WTC11 (cell line): ENCODE results near the gene NBAS. TPM values are rescaled to one million over a fixed set of nuclear protein-coding genes. Genes with fewer than 3 reads are reported as not detected.

Source experiments
- ATAC-seq: fragments of 200-7000 bp; cut with Tn5 transposase; 2 replicates; pipeline ENCODE4 v1.10.0; 2021; ENCODE audit warnings: mild to moderate bottlenecking, moderate library complexity
- CTCF ChIA-PET: fragments of 300-600 bp; sonication (Branson Sonifier 250); formaldehyde crosslinking; loops from one replicate; lab custom pipeline; 2021; ENCODE audit warnings: antibody characterized with exemption; lab: Charles Lee
- POLR2A ChIA-PET: fragments of 350-600 bp; sonication (Branson Sonifier 250); formaldehyde crosslinking; loops from one replicate; lab custom pipeline; 2021; ENCODE audit warnings: antibody characterized with exemption; lab: Charles Lee
- DNase-seq: peaks from one replicate; pipeline ENCODE4 v3.0.0; 2021; ENCODE audit warnings: low spot score
- H3K27ac Mint-ChIP-seq: 2 replicates; pipeline ENCODE4 v1.8.0; 2021; ENCODE audit warnings: mixed read lengths
- H3K27me3 Mint-ChIP-seq: 2 replicates; pipeline ENCODE4 v1.8.0; 2021; ENCODE audit warnings: low read depth, mild to moderate bottlenecking, moderate library complexity, mixed read lengths
- H3K36me3 Mint-ChIP-seq: 2 replicates; pipeline ENCODE4 v1.8.0; 2021; ENCODE audit warnings: mixed read lengths
- H3K4me1 Mint-ChIP-seq: 2 replicates; pipeline ENCODE4 v1.8.0; 2022; ENCODE audit warnings: mixed read lengths
- H3K4me3 Mint-ChIP-seq: 2 replicates; pipeline ENCODE4 v1.8.0; 2021; ENCODE audit warnings: mild to moderate bottlenecking, moderate library complexity, mixed read lengths
- H3K9me3 Mint-ChIP-seq: 2 replicates; pipeline ENCODE4 v1.8.0; 2021; ENCODE audit warnings: mixed read lengths
- ESRRA ChIP-seq: sonication (generic); formaldehyde crosslinking; IDR thresholded peaks from 2 replicates; pipeline ENCODE4 v1.8.1; 2022; ENCODE audit warnings: mild to moderate bottlenecking, missing genetic modification reagents, borderline replicate concordance
- FOXP4 ChIP-seq: sonication (generic); formaldehyde crosslinking; IDR thresholded peaks from 2 replicates; pipeline ENCODE4 v1.8.0; 2022; ENCODE audit warnings: mild to moderate bottlenecking, missing genetic modification reagents
- MXD4 ChIP-seq: fragments of 250-450 bp; sonication (Bioruptor Pico); IDR thresholded peaks from 2 replicates; pipeline ENCODE4 v1.8.0; 2021; ENCODE audit warnings: mild to moderate bottlenecking, moderate library complexity, borderline replicate concordance
- NFYB ChIP-seq: sonication (generic); formaldehyde crosslinking; conservative IDR thresholded peaks from 2 replicates; pipeline ENCODE4 v1.8.0; 2022; ENCODE audit warnings: low read depth, missing genetic modification reagents
- NR3C1 ChIP-seq: sonication (generic); formaldehyde crosslinking; conservative IDR thresholded peaks from 2 replicates; pipeline ENCODE4 v1.8.1; 2023; ENCODE audit warnings: low read depth, mild to moderate bottlenecking, missing genetic modification reagents
- PRRX2 ChIP-seq: fragments of 250-450 bp; sonication (Bioruptor Pico); IDR thresholded peaks from 2 replicates; pipeline ENCODE4 v1.8.0; 2021; ENCODE audit warnings: mild to moderate bottlenecking
- RORB ChIP-seq: fragments of 250-450 bp; sonication (Bioruptor Pico); IDR thresholded peaks from 2 replicates; pipeline ENCODE4 v1.9.0; 2021; ENCODE audit warnings: mild to moderate bottlenecking
- SMAD4 ChIP-seq: sonication (generic); formaldehyde crosslinking; IDR thresholded peaks from 2 replicates; pipeline ENCODE4 v1.8.0; 2022; ENCODE audit warnings: mild to moderate bottlenecking, missing genetic modification reagents
- TP53 ChIP-seq: sonication (generic); formaldehyde crosslinking; IDR thresholded peaks from 2 replicates; pipeline ENCODE4 v1.8.1; 2023; ENCODE audit warnings: mild to moderate bottlenecking, missing genetic modification reagents
- ZBTB43 ChIP-seq: sonication (generic); formaldehyde crosslinking; IDR thresholded peaks from 2 replicates; pipeline ENCODE4 v1.8.1; 2023; ENCODE audit warnings: mild to moderate bottlenecking, missing genetic modification reagents
- ZNF423 ChIP-seq: fragments of 250-450 bp; sonication (Bioruptor Pico); IDR thresholded peaks from 2 replicates; pipeline ENCODE4 v2.1.2; 2022; ENCODE audit warnings: mild to moderate bottlenecking, moderate library complexity
- ZNF671 ChIP-seq: fragments of 250-450 bp; sonication (Bioruptor Pico); IDR thresholded peaks from 2 replicates; pipeline ENCODE4 v1.8.0; 2021; ENCODE audit warnings: mild to moderate bottlenecking
- total RNA-seq: library from RNA; stranded (reverse); gene quantifications from 3 replicates; pipeline ENCODE4 v1.2.3, GENCODE V29; 2021
- TF ChIP-seq, protein P1 (sequence below): sonication (generic); formaldehyde crosslinking; IDR thresholded peaks from 2 replicates; pipeline ENCODE4 v1.8.0; 2023; ENCODE audit warnings: missing genetic modification reagents
- TF ChIP-seq, protein P2 (sequence below): fragments of 200-600 bp; IDR thresholded peaks from 2 replicates; pipeline ENCODE4 v1.8.0; 2022; ENCODE audit warnings: antibody characterized with exemption
- TF ChIP-seq, protein P3 (sequence below): sonication (generic); formaldehyde crosslinking; IDR thresholded peaks from 2 replicates; pipeline ENCODE4 v1.8.1; 2022; ENCODE audit warnings: mild to moderate bottlenecking, moderate library complexity, missing genetic modification reagents
- TF ChIP-seq, protein P4 (sequence below): sonication (generic); formaldehyde crosslinking; IDR thresholded peaks from 2 replicates; pipeline ENCODE4 v1.8.0; 2023; ENCODE audit warnings: missing genetic modification reagents, mild to moderate bottlenecking, borderline replicate concordance
- TF ChIP-seq, protein P5 (sequence below): sonication (generic); formaldehyde crosslinking; IDR thresholded peaks from 2 replicates; pipeline ENCODE4 v1.8.0; 2022; ENCODE audit warnings: mild to moderate bottlenecking, missing genetic modification reagents

Gene NBAS
- total RNA-seq, 1 experiment from 2014 or later = 32.3 TPM

DNA sequence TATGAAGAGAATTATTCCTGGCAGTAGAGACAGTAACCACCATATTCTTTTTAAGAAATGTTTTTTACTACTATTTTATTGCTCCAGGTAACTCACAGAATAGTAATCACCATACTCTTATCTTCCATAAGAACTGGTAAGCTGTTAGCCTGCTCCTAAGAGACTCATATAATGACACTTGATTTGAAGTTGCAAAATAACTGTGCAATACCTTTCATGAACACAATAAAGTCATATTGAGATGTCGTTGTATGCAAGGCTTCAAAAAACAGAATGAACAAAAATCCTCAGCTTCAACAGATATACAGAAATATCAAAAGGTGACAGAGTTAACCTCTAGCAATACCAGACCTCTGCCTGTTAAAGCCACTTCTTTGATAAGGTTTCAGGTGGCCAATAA, 360.1 kb downstream of the NBAS start:
- POLR2A ChIA-PET = no interaction called here
- Mint-ChIP-seq H3K4me1 (no peaks in the 10 kb centered on the region), H3K36me3 (peaks cover 11% of the 10 kb centered on the region), H3K27me3 (no peaks in the 10 kb centered on the region), H3K4me3 (no peak overlapping the region), H3K9me3 (peaks cover 5% of the 10 kb centered on the region), H3K27ac (no peak overlapping the region)
- TF ChIP-seq PRRX2 (no peak), FOXP4 (CRISPR knock-in tag) (no peak), RORB (CRISPR knock-in tag) (no peak), ZNF423 (no peak), ZNF671 (CRISPR knock-in tag) (no peak), NR3C1 (CRISPR knock-in tag) (no peak), SMAD4 (no peak), MXD4 (CRISPR knock-in tag) (no peak), TP53 (CRISPR knock-in tag) (no peak), ESRRA (no peak)
- TF ChIP-seq, protein P1, sequence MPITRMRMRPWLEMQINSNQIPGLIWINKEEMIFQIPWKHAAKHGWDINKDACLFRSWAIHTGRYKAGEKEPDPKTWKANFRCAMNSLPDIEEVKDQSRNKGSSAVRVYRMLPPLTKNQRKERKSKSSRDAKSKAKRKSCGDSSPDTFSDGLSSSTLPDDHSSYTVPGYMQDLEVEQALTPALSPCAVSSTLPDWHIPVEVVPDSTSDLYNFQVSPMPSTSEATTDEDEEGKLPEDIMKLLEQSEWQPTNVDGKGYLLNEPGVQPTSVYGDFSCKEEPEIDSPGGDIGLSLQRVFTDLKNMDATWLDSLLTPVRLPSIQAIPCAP (CRISPR knock-in tag) = no peak
- TF ChIP-seq, protein P2, sequence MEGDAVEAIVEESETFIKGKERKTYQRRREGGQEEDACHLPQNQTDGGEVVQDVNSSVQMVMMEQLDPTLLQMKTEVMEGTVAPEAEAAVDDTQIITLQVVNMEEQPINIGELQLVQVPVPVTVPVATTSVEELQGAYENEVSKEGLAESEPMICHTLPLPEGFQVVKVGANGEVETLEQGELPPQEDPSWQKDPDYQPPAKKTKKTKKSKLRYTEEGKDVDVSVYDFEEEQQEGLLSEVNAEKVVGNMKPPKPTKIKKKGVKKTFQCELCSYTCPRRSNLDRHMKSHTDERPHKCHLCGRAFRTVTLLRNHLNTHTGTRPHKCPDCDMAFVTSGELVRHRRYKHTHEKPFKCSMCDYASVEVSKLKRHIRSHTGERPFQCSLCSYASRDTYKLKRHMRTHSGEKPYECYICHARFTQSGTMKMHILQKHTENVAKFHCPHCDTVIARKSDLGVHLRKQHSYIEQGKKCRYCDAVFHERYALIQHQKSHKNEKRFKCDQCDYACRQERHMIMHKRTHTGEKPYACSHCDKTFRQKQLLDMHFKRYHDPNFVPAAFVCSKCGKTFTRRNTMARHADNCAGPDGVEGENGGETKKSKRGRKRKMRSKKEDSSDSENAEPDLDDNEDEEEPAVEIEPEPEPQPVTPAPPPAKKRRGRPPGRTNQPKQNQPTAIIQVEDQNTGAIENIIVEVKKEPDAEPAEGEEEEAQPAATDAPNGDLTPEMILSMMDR = no peak
- TF ChIP-seq, protein P3, sequence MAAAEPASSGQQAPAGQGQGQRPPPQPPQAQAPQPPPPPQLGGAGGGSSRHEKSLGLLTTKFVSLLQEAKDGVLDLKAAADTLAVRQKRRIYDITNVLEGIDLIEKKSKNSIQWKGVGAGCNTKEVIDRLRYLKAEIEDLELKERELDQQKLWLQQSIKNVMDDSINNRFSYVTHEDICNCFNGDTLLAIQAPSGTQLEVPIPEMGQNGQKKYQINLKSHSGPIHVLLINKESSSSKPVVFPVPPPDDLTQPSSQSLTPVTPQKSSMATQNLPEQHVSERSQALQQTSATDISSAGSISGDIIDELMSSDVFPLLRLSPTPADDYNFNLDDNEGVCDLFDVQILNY (CRISPR knock-in tag) = no peak
- DNase-seq = no peak
- no peak for ATAC-seq
- CTCF ChIA-PET = no interaction called here

GRCh38 chr2:15200581-15200980, 360.6 kb downstream of the NBAS start:
- TF ChIP-seq MXD4 (CRISPR knock-in tag) (no peak), NFYB (CRISPR knock-in tag) (no peak), ZBTB43 (CRISPR knock-in tag) (no peak)
- TF ChIP-seq, protein P4, sequence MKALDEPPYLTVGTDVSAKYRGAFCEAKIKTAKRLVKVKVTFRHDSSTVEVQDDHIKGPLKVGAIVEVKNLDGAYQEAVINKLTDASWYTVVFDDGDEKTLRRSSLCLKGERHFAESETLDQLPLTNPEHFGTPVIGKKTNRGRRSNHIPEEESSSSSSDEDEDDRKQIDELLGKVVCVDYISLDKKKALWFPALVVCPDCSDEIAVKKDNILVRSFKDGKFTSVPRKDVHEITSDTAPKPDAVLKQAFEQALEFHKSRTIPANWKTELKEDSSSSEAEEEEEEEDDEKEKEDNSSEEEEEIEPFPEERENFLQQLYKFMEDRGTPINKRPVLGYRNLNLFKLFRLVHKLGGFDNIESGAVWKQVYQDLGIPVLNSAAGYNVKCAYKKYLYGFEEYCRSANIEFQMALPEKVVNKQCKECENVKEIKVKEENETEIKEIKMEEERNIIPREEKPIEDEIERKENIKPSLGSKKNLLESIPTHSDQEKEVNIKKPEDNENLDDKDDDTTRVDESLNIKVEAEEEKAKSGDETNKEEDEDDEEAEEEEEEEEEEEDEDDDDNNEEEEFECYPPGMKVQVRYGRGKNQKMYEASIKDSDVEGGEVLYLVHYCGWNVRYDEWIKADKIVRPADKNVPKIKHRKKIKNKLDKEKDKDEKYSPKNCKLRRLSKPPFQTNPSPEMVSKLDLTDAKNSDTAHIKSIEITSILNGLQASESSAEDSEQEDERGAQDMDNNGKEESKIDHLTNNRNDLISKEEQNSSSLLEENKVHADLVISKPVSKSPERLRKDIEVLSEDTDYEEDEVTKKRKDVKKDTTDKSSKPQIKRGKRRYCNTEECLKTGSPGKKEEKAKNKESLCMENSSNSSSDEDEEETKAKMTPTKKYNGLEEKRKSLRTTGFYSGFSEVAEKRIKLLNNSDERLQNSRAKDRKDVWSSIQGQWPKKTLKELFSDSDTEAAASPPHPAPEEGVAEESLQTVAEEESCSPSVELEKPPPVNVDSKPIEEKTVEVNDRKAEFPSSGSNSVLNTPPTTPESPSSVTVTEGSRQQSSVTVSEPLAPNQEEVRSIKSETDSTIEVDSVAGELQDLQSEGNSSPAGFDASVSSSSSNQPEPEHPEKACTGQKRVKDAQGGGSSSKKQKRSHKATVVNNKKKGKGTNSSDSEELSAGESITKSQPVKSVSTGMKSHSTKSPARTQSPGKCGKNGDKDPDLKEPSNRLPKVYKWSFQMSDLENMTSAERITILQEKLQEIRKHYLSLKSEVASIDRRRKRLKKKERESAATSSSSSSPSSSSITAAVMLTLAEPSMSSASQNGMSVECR (CRISPR knock-in tag) = no peak
- TF ChIP-seq, protein P5, sequence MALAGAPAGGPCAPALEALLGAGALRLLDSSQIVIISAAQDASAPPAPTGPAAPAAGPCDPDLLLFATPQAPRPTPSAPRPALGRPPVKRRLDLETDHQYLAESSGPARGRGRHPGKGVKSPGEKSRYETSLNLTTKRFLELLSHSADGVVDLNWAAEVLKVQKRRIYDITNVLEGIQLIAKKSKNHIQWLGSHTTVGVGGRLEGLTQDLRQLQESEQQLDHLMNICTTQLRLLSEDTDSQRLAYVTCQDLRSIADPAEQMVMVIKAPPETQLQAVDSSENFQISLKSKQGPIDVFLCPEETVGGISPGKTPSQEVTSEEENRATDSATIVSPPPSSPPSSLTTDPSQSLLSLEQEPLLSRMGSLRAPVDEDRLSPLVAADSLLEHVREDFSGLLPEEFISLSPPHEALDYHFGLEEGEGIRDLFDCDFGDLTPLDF (CRISPR knock-in tag) = no peak
- Mint-ChIP-seq H3K4me3 (no peak overlapping the region), H3K27ac (no peak overlapping the region), H3K9me3 (peaks cover under 1% of the 10 kb centered on the region; the same call in 1 of the 2 replicates), H3K27me3 (no peaks in the 10 kb centered on the region), H3K4me1 (no peaks in the 10 kb centered on the region), H3K36me3 (0 out of 2 replicates have a peak, but pooled peaks cover 7% of the 10 kb centered on the region)
- DNase-seq (no peak), ATAC-seq (no peak)
- CTCF ChIA-PET = no interaction called here
- POLR2A ChIA-PET = no interaction called here
